Right renal cortex interstitium (tissue), 3 donors: ENCODE results near the gene POSTN. TPM values are rescaled to one million over a fixed set of nuclear protein-coding genes. Genes with fewer than 3 reads are reported as not detected.
"Not testable (repeated sequence)": the region's sequence is repeated elsewhere in the genome, so short reads cannot be mapped to it uniquely, and the experiment has no call there.

ENCODE experiments used
- DNase-seq, 3 donors: peaks; one replicate each; pipeline ENCODE4 v3.0.0-alpha.2; 2013; ENCODE audit warnings: low read depth in 3 of 3, low spot score in 2 of 3
- polyA plus RNA-seq, 3 donors: library from polyadenylated mRNA; unstranded; fragments of 120-200 nt; gene quantifications; one replicate each; pipeline ENCODE4 v1.2.1, GENCODE V29; 2013; ENCODE audit not compliant: insufficient read length in 3 of 3

Gene POSTN
- polyA plus RNA-seq, 3 donors = 213 to 309 (median 268) TPM

- no peak for DNase-seq
These were observed 951 bp upstream of the POSTN start for GRCh38 chr13:37599519-37599918.

DNA sequence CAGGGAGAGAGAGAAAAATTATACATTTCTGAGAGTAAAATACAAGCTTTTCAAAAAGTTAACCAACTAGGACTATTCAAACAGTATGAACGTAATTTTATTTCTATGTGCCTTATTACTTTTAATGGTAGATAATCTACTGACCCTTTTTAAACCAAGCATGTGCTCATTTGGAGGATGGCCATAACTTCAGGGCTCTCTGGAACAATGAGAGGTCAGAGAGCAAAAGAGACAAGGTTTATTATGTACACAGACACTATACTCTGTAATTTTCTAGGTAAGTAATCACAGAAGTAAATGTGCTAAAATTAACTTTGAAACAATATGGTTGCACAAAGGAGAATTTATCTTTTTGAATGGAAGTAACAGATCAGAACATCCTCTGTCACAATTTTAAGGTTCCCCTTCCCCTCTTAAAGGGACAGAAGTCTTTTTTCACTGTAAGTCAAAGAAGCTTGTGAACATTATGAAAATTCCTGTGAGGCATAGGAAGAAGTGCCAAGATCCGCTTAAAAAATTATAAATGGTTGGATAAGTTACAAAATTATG lies 1.0 kb downstream of the POSTN start:
- DNase-seq = no peak

DNA sequence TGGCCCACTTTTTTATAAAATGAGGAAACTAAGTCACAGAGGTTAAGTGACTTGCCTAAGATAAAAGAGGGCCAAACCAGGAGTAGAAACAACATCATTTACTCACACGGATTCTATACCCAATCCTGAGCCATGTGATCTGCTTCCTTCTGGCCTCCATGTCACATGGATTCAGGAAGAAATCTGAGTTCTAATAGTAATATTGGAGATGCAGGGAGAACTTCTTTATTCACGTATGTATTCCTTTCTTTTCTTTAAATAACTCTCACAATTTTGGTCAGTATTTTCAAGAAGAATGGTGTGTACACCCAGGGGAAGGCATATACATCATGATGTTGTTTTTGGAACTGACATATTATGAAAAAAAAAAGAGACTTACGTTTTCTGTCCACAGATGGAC lies 1.8 kb downstream of the POSTN start:
- DNase-seq = no peak

- DNase-seq = no peak
These were observed 3.4 kb downstream of the POSTN start for GRCh38 chr13:37595162-37595561.

- DNase-seq = no peak
These were observed 4.0 kb downstream of the POSTN start for GRCh38 chr13:37594550-37594949.

- DNase-seq = not testable (repeated sequence)
These were observed 9.2 kb downstream of the POSTN start for GRCh38 chr13:37589381-37589780.

GRCh38 chr13:37587236-37587635 lies 11.3 kb downstream of the POSTN start:
- DNase-seq = no peak

GRCh38 chr13:37586164-37586563 lies 12.4 kb downstream of the POSTN start:
- DNase-seq = no peak

- no peak for DNase-seq
These were observed 13.0 kb downstream of the POSTN start for GRCh38 chr13:37585541-37585940.

- no peak for DNase-seq
These were observed 22.0 kb downstream of the POSTN start for GRCh38 chr13:37576601-37577000.

DNA sequence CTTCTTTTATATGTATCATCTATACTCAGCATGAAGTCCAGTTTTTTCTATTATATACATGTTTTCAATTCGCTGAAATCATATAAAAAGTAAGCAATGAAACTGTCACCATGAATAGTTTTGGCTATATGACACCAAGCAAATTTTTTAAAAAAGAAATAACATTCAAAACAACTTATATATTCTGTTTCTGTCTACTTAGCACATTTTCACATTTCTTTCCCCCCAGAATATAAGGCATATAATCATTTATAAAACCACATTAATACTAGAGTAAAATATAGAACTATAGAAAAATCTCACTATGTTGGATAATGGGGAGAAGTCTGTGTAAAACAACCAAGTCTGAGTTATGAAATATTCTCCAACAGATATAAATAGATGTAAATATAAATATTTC lies 33.1 kb downstream of the POSTN start:
- no peak for DNase-seq

DNA sequence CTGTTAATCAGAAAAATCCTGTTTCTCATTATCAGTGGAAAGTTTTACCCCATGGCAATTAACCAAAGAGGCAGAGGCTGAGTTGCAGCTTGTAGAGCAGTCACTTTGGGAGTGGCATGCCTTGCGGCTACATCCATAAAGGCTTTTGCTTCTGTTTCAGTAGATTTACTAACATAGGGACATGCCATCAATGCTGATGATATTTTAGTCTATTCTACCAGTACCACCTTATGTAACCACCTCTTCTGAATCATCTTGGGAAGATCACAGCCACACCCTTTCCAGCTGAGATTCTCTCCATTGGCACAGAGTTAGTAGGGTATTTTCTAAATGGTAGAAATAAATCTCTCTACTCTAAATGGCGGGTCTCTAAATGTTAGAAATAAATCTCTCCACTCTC lies 37.5 kb downstream of the POSTN start:
- DNase-seq = no peak

DNA sequence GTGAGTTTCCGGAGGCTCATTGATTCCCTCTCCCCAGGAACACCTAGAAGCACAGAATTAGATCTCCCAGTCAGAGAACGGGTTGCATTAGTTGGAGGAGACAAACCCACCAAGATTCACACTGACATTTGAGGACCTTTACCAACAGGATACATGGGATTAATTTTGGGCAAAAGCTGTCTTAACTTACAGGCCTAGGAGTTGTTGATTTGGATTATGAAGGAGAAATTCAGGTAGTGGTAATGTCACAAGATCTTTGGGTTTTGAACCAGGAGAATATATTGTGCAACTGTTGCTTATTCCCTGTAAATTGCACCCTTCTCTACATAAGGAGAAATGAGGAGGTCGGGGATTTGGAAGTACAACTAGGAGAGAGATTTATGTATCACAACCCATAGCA lies 38.0 kb downstream of the POSTN start:
- DNase-seq = no peak

GRCh38 chr13:37558766-37559165 lies 39.8 kb downstream of the POSTN start:
- DNase-seq = not testable (repeated sequence)

DNA sequence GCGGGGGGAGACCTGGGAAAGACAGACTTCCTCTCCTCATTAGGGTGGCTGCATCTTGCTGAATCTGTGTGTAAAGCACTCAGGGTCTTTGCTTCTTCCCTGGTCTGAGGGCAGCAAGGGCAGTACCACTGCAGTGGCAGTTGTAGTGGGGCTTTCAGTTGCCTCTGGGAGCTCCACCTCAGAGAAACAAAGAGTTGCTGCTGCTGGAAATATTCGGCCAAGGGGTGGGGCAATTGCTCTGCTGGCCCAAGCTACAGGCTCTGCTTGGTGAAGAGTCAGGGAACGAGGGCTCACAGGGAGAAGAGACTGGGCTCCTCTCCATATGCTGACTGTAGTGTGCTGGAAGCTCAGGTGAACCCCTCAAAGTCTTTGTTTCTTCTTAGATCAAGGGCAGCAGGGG lies 52.5 kb downstream of the POSTN start:
- no peak for DNase-seq

DNA sequence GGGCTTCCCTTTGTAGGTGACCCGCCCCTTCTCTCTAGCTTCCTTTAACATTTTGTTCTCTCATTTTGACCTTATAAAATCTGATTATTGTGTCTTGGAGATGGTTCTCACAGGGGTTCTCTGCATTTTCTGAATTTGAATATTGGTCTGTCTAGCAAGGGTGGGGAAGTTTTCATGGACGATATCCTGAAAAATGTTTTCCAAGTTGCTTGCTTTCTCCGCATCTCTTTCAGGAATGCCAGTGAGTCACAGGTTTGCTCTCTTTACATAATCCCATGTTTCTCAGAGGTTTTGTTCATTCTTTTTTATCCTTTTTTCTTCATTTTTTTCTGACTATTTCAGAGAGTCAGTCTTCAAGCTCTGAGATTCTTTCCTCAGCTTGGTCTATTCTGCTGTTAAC lies 53.6 kb downstream of the POSTN start:
- no peak for DNase-seq

GRCh38 chr13:37539976-37540605 lies 58.5 kb downstream of the POSTN start:
- DNase-seq = no peak

DNA sequence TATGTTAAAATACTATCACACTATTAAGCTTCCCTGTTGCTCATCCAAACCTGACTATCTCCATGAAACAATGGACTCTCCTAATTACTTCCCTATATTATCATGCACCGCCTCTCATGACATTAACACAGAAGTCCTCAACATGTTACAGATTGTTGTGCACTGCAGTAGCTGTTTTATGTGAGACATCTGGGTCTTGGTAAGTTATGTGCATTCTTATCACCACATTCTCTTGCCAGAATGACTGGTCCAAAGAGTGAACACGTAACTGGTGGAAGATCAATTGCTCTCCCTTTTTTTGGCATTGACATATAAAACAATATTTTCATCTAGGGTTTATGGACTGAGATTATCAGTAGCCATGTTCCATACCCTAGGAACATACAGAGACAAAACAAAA lies 59.4 kb downstream of the POSTN start:
- no peak for DNase-seq

- no peak for DNase-seq
These were observed 63.1 kb downstream of the POSTN start for GRCh38 chr13:37535501-37535900.

DNA sequence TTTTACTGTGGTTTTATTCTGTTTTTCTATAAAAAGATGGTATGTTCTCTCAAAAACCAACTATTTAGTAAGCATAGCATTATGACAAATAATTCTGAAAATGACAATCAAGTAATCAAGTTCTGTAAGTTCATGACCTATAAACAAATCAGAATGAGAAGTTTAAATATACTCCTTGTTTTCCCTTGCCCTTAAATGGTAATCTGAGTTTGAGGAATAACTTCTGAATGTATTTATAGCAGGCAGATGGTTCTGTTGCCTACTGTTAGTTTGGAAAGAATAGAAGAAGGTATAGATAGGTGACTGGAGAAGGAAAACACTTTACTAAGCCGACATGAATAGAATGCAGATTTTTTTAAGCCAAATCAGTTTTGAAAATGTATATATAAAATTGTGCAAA lies 63.9 kb downstream of the POSTN start:
- DNase-seq = no peak

DNA sequence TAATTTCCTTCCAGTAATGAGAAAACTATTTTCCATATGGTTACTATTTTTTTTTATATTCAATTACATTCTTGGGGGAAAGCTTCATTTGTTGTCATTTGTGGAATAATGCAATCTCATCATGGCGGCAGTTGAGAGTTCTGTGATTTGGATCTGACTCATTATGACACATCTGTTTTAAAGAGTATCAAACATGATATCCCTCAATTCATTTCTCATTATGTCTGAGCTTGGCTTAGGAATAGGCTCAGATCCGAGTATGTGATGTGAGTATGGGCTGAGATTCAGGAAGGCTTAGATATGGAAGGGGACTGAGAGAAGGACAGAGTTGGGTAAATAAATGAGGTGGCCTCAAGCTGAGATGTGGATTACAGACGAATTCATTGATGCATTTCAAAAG lies 64.4 kb downstream of the POSTN start:
- DNase-seq = no peak

- DNase-seq = no peak
These were observed 67.5 kb downstream of the POSTN start for GRCh38 chr13:37531049-37531448.
